Endothelial cell of umbilical vein (primary cell): ENCODE results near the gene XRCC4.

Experiments used
- CTCF ChIP-seq, 2 donors: IDR thresholded peaks; 1 replicate in 1 of 2; 2 replicates in 1 of 2; pipeline ENCODE4 v1.5.1; 2011; ENCODE audit warnings: low read length in 2 of 2, mild to moderate bottlenecking in 2 of 2, moderate library complexity in 2 of 2, control low read depth in 1 of 2, inconsistent platforms in 1 of 2, low read depth in 1 of 2; ENCODE audit not compliant: insufficient read depth in 1 of 2; ENCODE audit errors: extremely low read depth in 1 of 2
- EZH2 ChIP-seq: IDR thresholded peaks from 2 replicates; pipeline ENCODE4 v1.6.1; 2012; ENCODE audit warnings: borderline replicate concordance, low read depth, mild to moderate bottlenecking, moderate library complexity, low read length, inconsistent platforms; ENCODE audit not compliant: severe bottlenecking
- FOS ChIP-seq: IDR thresholded peaks from 2 replicates; pipeline ENCODE4 v1.6.1; 2011; ENCODE audit warnings: mild to moderate bottlenecking, low read length, moderate library complexity, borderline replicate concordance; ENCODE audit not compliant: insufficient read depth
- MYC ChIP-seq: IDR thresholded peaks from one replicate; pipeline ENCODE4 v1.6.1; 2011; ENCODE audit warnings: mild to moderate bottlenecking, low read depth, low read length
- POLR2A ChIP-seq: IDR thresholded peaks from 2 replicates; pipeline ENCODE4 v1.6.1; 2012; ENCODE audit warnings: low read depth, mild to moderate bottlenecking, control low read depth, low read length
- POLR2AphosphoS5 ChIP-seq: IDR thresholded peaks from 2 replicates; pipeline ENCODE4 v1.6.1; 2012; ENCODE audit warnings: low read depth, mild to moderate bottlenecking, control low read depth, low read length, moderate library complexity; ENCODE audit not compliant: insufficient read depth

GRCh38 chr5:83184534-83184933 lies 107.2 kb downstream of the XRCC4 start:
- no peak for TF ChIP-seq CTCF (IDR thresholded peaks at IDR 0.05; ENCODE audit: extremely low read depth in 1 of 2, insufficient read depth in 1 of 2, low read depth in 1 of 2, low read length in 2 of 2)
- TF ChIP-seq POLR2AphosphoS5, result no peak
- TF ChIP-seq POLR2A, result no peak
- no peak for TF ChIP-seq FOS
- no peak for TF ChIP-seq MYC
- no peak for TF ChIP-seq EZH2
